Measurements from ENCODE around the gene FNDC3B.

FNDC3B gene

DNA sequence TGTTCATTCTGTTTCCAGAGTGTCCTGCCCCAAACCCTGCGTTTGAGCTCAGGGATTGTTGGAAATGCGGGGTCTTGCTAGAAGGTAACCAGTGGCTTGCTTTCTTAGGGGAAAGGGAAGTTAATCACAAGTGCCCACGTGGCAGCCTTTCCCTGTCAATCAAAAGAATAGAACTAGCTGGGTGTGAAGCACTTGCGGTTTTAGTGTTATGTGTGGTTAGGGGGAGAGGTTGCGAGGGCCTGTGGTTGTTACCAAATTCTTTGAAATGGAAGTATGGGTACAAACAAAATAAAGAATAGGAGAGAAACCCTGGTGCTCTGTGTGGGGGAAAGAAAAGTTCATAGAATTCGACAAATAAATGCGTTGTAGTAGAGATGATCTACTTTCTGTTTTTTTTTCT lies 67.6 kb downstream of the FNDC3B start:
- FAIRE-seq (no peak), DNase-seq (ENCODE audit: insufficient read length, low spot score) (no peak)
- TF ChIP-seq, protein P1, sequence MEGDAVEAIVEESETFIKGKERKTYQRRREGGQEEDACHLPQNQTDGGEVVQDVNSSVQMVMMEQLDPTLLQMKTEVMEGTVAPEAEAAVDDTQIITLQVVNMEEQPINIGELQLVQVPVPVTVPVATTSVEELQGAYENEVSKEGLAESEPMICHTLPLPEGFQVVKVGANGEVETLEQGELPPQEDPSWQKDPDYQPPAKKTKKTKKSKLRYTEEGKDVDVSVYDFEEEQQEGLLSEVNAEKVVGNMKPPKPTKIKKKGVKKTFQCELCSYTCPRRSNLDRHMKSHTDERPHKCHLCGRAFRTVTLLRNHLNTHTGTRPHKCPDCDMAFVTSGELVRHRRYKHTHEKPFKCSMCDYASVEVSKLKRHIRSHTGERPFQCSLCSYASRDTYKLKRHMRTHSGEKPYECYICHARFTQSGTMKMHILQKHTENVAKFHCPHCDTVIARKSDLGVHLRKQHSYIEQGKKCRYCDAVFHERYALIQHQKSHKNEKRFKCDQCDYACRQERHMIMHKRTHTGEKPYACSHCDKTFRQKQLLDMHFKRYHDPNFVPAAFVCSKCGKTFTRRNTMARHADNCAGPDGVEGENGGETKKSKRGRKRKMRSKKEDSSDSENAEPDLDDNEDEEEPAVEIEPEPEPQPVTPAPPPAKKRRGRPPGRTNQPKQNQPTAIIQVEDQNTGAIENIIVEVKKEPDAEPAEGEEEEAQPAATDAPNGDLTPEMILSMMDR (IDR thresholded peaks at IDR 0.05; ENCODE audit: insufficient read depth, missing control alignments) = no peak

DNA sequence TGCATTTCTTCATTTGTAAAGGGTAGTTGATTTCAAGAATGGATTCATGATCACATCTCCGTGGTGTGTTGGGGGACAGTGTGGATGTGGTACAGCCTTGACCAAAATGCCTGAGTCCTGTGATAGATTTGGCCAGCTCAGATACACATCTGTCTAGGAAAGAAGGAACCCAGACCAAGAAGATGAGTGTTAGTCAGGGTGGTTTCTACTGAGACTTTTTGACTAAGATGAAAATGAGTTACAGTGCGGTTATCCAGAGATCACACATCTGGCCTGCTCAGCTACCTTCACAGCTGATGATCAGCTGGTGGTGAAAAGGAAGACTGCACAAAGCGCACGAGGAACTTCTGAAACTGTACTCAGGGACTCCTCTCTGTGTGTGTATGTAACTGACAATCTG lies 68.0 kb downstream of the FNDC3B start:
- TF ChIP-seq, protein P1 (IDR thresholded peaks at IDR 0.05; ENCODE audit: insufficient read depth, missing control alignments) = no peak
- no peak for DNase-seq (ENCODE audit: insufficient read length, low spot score)
- FAIRE-seq = no peak

DNA sequence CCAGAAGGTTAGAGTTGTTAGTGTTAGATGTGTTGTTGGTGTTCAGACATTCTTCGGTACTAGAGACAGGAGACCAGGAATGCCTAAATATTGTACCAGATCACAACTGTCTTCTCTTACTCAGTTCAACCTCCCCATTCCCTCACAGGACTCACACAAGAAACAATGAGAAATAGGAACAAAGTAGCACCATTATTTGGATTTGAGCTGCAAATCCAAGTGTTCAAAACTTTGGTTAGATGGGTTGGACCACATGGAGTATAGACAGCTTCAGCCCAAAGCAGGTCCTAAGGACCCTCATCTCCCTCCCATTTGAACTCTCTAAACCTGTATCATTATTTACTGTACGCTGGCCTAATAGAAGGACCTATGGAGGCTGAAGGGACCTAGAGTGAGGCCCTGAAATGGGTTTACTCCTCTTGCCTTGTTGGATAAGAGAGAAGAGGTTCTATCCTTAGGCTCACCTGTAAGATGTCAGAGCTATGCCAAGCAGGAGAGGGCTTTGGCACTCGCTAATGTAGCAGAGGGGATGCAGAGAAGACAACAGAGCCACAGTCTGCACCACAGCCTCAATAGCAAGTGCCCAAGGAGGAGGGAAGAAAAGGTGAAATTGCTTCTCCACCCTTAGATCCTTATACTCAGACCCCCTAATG lies 70.9 kb downstream of the FNDC3B start:
- FAIRE-seq (no peak), DNase-seq (ENCODE audit: insufficient read length, low spot score) (no peak)
- TF ChIP-seq, protein P1 (IDR thresholded peaks at IDR 0.05; ENCODE audit: insufficient read depth, missing control alignments) = no peak

DNA sequence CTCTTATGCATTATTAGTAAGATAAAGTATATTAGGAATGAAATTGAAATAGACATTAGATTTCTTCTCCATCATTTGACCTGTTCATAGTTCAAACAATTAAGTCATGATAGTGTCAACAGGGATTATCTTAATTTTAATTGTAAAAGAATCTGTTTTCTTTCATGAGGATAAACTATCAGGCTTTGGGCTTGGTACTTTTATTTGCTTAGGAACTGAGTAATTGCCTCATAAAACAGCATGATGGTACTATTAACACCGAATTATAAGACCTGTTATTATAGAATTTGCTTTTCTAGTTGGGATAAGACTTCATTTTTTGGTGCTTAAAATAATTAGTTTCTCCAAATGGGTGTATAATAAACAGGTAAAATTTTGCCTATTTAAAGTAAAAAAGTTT lies 71.8 kb downstream of the FNDC3B start:
- TF ChIP-seq, protein P1 (IDR thresholded peaks at IDR 0.05; ENCODE audit: insufficient read depth, missing control alignments) = no peak
- DNase-seq (ENCODE audit: insufficient read length, low spot score) = no peak
- FAIRE-seq = no peak

DNA sequence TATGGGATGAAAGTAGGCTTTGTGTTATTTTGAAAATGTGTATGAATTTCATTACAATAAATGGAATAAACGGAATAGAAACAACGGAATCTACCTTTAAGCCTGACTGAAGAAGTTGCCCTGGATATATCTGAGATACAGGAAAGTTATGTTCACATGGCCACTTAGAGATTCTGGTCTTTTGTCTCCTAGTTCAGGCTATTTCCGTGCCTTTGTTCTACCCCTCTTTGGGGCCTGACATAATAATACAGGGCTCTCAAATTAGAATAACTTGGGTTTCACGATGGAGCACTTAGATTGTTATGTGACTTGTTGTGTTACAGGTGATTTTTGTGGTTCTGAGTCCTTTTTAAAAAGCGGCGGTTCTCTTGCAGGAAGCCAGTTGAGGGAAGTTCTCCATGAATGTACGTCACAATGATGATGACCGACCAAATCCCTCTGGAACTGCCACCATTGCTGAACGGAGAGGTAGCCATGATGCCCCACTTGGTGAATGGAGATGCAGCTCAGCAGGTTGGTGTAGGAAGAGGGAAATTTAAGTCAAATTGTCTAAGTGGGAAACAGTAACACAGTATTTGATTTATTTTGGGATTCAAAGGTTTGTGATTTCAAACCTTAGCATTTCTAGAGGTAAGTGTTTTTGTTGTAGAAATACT lies 72.8 kb downstream of the FNDC3B start:
- FAIRE-seq (no peak), DNase-seq (ENCODE audit: insufficient read length, low spot score) (no peak)
- TF ChIP-seq, protein P1 (IDR thresholded peaks at IDR 0.05; ENCODE audit: insufficient read depth, missing control alignments) = no peak

DNA sequence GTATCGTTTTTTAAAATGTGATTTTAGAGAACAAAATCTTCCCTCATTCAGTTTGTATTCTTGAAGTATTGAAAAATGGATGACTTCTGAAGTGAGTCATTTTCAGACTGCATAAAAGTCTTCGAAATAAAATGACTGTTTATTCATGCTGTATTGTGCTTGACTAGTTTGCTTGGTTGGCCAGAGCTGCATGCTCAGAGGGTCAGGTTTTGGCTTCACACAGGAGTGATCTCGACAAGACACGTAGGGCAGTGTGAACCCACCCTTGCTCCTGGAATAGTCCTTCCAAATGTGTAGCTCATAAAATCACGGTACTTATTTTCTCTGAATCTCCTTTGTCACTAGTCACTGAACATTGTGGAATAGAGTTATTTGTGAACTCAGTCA lies 73.3 kb downstream of the FNDC3B start:
- TF ChIP-seq, protein P1 (IDR thresholded peaks at IDR 0.05; ENCODE audit: insufficient read depth, missing control alignments) = no peak
- DNase-seq (ENCODE audit: insufficient read length, low spot score) (no peak), FAIRE-seq (no peak)

DNA sequence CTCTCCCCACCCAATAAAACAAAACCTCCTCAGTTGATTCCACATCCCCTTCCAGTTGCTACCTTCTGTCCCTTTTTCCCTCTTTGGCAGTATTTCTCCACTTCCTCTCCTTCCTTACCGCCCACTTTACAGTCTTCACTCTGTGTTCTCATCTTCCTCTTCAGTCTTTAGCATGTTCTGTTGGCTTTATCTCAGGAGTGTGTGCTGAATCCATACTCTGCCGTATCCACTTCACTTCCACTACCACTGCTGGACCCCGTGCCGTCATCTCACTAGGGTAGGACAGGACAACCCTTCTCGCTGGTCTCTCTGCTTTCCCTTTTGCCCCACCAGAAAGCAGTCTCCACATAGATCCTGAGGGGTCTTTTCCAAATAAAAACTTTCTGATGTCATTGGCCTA lies 74.3 kb downstream of the FNDC3B start:
- no peak for FAIRE-seq
- TF ChIP-seq, protein P1 (IDR thresholded peaks at IDR 0.05; ENCODE audit: insufficient read depth, missing control alignments) = no peak

More for the DNA sequence above, 74.3 kb downstream of the FNDC3B start:
- no peak for DNase-seq (ENCODE audit: insufficient read length, low spot score)
